EH (cell line): ENCODE results near the gene INSR.
"Not testable (repeated sequence)": the region's sequence is repeated elsewhere in the genome, so short reads cannot be mapped to it uniquely, and the experiment has no call there.

Experiments used
- DNase-seq: peaks from one replicate; pipeline ENCODE4 v3.0.0-alpha.2; 2015; ENCODE audit warnings: low read depth

Gene INSR

GRCh38 chr19:7258041-7258839, 36.0 kb downstream of the INSR start:
- no peak for DNase-seq

GRCh38 chr19:7257148-7258040, 36.8 kb downstream of the INSR start:
- no peak for DNase-seq

GRCh38 chr19:7255631-7256030, 38.6 kb downstream of the INSR start:
- no peak for DNase-seq

GRCh38 chr19:7255119-7255518, 39.1 kb downstream of the INSR start:
- no peak for DNase-seq

- DNase-seq: no peak
Measured at GRCh38 chr19:7254590-7254989, 39.6 kb downstream of the INSR start.

GRCh38 chr19:7252364-7252763, 41.9 kb downstream of the INSR start:
- no peak for DNase-seq

GRCh38 chr19:7251494-7251893, 42.7 kb downstream of the INSR start:
- DNase-seq: no peak

- DNase-seq: no peak
Measured at GRCh38 chr19:7250951-7251350, 43.3 kb downstream of the INSR start.

GRCh38 chr19:7250057-7250596, 44.1 kb downstream of the INSR start:
- DNase-seq: no peak

- DNase-seq: no peak
Measured at GRCh38 chr19:7247155-7247554, 47.1 kb downstream of the INSR start.

GRCh38 chr19:7246601-7247000, 47.6 kb downstream of the INSR start:
- DNase-seq: no peak

GRCh38 chr19:7242601-7243258, 51.5 kb downstream of the INSR start:
- peak; percentile 89 for DNase-seq

GRCh38 chr19:7238051-7238450, 56.2 kb downstream of the INSR start:
- no peak for DNase-seq

GRCh38 chr19:7236153-7236552, 58.1 kb downstream of the INSR start:
- no peak for DNase-seq

GRCh38 chr19:7230826-7231225, 63.4 kb downstream of the INSR start:
- DNase-seq: no peak

GRCh38 chr19:7229735-7230134, 64.5 kb downstream of the INSR start:
- no peak for DNase-seq

GRCh38 chr19:7228935-7229541, 65.2 kb downstream of the INSR start:
- no peak for DNase-seq

- DNase-seq: no peak
Measured at GRCh38 chr19:7227735-7228134, 66.5 kb downstream of the INSR start.

GRCh38 chr19:7227149-7227548, 67.1 kb downstream of the INSR start:
- not testable (repeated sequence) for DNase-seq

GRCh38 chr19:7226739-7227138, 67.5 kb downstream of the INSR start:
- DNase-seq: peak; percentile 14

- no peak for DNase-seq
Measured at GRCh38 chr19:7225741-7226140, 68.5 kb downstream of the INSR start.

- no peak for DNase-seq
Measured at GRCh38 chr19:7224995-7225394, 69.2 kb downstream of the INSR start.
